ENCODE data around the gene ATXN7. TPM values are rescaled to one million over a fixed set of nuclear protein-coding genes. Genes with fewer than 3 reads are reported as not detected.

Gene ATXN7
- total RNA-seq, 1 donor from 2014 or later = 28.7 TPM

- TF ChIP-seq, protein P1, sequence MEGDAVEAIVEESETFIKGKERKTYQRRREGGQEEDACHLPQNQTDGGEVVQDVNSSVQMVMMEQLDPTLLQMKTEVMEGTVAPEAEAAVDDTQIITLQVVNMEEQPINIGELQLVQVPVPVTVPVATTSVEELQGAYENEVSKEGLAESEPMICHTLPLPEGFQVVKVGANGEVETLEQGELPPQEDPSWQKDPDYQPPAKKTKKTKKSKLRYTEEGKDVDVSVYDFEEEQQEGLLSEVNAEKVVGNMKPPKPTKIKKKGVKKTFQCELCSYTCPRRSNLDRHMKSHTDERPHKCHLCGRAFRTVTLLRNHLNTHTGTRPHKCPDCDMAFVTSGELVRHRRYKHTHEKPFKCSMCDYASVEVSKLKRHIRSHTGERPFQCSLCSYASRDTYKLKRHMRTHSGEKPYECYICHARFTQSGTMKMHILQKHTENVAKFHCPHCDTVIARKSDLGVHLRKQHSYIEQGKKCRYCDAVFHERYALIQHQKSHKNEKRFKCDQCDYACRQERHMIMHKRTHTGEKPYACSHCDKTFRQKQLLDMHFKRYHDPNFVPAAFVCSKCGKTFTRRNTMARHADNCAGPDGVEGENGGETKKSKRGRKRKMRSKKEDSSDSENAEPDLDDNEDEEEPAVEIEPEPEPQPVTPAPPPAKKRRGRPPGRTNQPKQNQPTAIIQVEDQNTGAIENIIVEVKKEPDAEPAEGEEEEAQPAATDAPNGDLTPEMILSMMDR (IDR thresholded peaks at IDR 0.05; ENCODE audit: unreplicated experiment) = no peak
- Mint-ChIP-seq H3K27me3 (ENCODE audit: low read depth) (no peaks in the 10 kb centered on the region), H3K36me3 (no peaks in the 10 kb centered on the region), H3K9me3 (no peaks in the 10 kb centered on the region), H3K4me1 (peaks cover 74% of the 10 kb centered on the region), H3K4me3 (peak overlapping the region; percentile 7), H3K27ac (peak overlapping the region; percentile 70)
- DNase-seq (ENCODE audit: low spot score in 2 of 2, unreplicated experiment in 2 of 2) = no peak
Measured at GRCh38 chr3:63967675-63968611, 104.3 kb downstream of the ATXN7 start.

DNA sequence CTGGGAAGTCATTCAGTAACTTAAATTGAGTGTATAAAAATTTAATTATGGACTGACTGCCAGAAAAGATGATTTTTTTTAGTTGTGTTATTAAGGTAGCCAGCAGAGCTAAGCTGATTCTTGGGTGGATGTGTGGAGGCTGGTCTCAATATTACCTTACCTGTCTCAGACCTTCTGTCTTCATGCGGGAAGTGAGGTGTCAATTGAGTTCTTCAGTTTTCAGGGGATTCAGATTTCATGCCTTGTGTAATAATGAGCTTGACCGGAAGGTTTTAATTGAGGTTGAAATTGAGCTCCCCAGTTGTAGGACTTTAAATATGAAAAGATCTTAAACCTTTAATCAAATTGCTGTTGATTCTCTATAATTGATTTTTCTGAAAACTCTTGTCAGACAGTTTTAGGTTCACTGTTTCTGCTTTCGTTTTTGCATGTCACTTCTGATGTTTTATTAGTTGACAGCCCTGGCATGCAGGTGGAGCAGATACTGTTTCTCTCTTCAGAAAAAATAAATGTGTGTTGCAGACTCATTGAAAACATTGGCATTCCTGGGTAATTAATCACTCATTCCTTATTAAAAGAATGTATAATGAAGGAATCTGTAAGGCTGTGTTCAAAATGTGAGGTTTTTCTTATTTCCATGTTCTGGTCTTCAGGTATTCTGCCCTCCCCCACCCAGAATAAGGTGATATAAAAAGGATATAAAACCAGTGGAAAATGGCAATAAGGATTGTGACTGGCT lies 105.1 kb downstream of the ATXN7 start:
- no peak for DNase-seq (ENCODE audit: low spot score in 2 of 2, unreplicated experiment in 2 of 2)
- Mint-ChIP-seq H3K9me3 (no peaks in the 10 kb centered on the region), H3K27me3 (ENCODE audit: low read depth) (no peaks in the 10 kb centered on the region), H3K4me1 (peaks cover 69% of the 10 kb centered on the region), H3K4me3 (no peak overlapping the region), H3K27ac (peak overlapping the region; percentile 70), H3K36me3 (peaks cover 5% of the 10 kb centered on the region)
- TF ChIP-seq, protein P1 (IDR thresholded peaks at IDR 0.05; ENCODE audit: unreplicated experiment) = no peak

DNA sequence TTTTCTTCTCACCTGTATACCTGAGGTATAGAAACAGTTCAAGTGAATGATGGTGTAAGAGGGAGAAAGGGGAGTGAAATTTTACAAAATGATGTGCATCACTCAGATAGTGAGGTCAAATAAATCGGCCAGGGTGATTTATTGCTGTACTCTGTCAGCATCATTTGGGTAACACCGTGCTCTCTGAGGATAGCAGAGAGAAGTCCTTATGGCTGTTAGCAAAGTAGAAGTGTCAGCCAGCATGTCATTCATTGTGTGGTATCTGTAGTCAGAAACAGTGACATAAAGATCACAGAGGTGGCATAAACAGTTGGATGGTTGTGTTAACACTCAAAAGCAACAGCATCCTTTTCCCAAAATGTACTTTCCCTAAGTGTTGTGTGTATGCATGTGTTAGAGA lies 106.2 kb downstream of the ATXN7 start:
- H3K4me3 Mint-ChIP-seq = no peak overlapping the region
- peaks cover 5% of the 10 kb centered on the region for H3K36me3 Mint-ChIP-seq
- H3K9me3 Mint-ChIP-seq = no peaks in the 10 kb centered on the region
- H3K4me1 Mint-ChIP-seq = peaks cover 60% of the 10 kb centered on the region
- H3K27ac Mint-ChIP-seq = peak overlapping the region; percentile 70
- no peaks in the 10 kb centered on the region for H3K27me3 Mint-ChIP-seq (ENCODE audit: low read depth)
- no peak for DNase-seq (ENCODE audit: low spot score in 2 of 2, unreplicated experiment in 2 of 2)
- TF ChIP-seq, protein P1 (IDR thresholded peaks at IDR 0.05; ENCODE audit: unreplicated experiment) = no peak

GRCh38 chr3:63970631-63971475 lies 107.2 kb downstream of the ATXN7 start:
- H3K4me1 Mint-ChIP-seq = peaks cover 56% of the 10 kb centered on the region
- H3K27me3 Mint-ChIP-seq (ENCODE audit: low read depth) = no peaks in the 10 kb centered on the region
- DNase-seq (ENCODE audit: low spot score in 2 of 2, unreplicated experiment in 2 of 2) = no peak
- H3K4me3 Mint-ChIP-seq = no peak overlapping the region
- no peaks in the 10 kb centered on the region for H3K9me3 Mint-ChIP-seq
- TF ChIP-seq, protein P1 (IDR thresholded peaks at IDR 0.05; ENCODE audit: unreplicated experiment) = no peak
- peak overlapping the region; percentile 71 for H3K27ac Mint-ChIP-seq
- peaks cover 5% of the 10 kb centered on the region for H3K36me3 Mint-ChIP-seq

- Mint-ChIP-seq H3K36me3 (peaks cover 5% of the 10 kb centered on the region), H3K27me3 (ENCODE audit: low read depth) (no peaks in the 10 kb centered on the region), H3K4me3 (no peak overlapping the region), H3K4me1 (peaks cover 66% of the 10 kb centered on the region), H3K27ac (peak overlapping the region; percentile 89), H3K9me3 (no peaks in the 10 kb centered on the region)
- TF ChIP-seq, protein P1 (IDR thresholded peaks at IDR 0.05; ENCODE audit: unreplicated experiment) = no peak
- no peak for DNase-seq (ENCODE audit: low spot score in 2 of 2, unreplicated experiment in 2 of 2)
Measured at GRCh38 chr3:63972196-63972595, 108.5 kb downstream of the ATXN7 start.
